GM19351 (cell line): ENCODE measurements around the gene KCNAB2.

Experiments
- ATAC-seq: cut with Tn5 transposase; IDR thresholded peaks from one replicate; pipeline ENCODE4 v1.9.1; 2021; ENCODE audit warnings: mild to moderate bottlenecking, moderate library complexity; ENCODE audit not compliant: unreplicated experiment

The KCNAB2 gene

DNA sequence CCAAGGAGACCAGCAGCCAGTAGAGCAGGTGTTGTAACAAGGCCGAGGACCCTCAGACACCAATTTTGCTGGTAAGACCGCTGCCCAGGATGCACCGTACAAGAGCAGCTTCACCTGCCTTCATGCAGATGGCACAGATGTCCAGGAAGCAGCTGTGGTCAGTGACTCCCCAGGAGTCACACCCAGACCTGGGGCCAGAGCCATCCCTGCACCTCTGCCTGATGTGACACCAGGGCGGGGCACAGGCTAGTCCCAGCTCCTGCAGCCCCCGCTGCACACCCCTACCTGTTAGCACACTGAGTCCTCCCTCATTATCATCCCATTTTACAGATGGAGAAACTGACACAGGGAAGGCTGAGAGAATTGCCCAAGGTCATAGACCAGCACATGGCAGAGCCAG, 16.3 kb upstream of the KCNAB2 start:
- no peak for ATAC-seq

DNA sequence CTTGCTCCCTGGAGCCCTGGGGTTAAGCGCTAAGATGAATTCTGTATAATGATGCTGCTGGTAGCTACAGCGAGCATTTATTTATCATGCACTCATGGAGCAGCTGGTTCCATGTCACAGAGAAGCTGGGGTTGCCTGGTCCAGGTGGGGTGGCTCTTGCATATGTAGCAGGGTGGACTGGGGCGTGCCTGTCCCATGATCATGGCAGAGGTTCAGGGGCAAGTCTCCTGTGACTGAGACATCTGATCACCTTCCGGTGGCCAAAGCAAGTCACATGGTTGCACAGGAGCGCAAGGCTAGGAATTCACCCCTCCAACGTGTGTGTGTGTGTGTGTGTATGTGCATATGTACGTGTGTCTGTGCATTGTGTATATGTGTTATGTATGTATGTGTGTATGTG, 15.6 kb upstream of the KCNAB2 start:
- ATAC-seq: no peak

DNA sequence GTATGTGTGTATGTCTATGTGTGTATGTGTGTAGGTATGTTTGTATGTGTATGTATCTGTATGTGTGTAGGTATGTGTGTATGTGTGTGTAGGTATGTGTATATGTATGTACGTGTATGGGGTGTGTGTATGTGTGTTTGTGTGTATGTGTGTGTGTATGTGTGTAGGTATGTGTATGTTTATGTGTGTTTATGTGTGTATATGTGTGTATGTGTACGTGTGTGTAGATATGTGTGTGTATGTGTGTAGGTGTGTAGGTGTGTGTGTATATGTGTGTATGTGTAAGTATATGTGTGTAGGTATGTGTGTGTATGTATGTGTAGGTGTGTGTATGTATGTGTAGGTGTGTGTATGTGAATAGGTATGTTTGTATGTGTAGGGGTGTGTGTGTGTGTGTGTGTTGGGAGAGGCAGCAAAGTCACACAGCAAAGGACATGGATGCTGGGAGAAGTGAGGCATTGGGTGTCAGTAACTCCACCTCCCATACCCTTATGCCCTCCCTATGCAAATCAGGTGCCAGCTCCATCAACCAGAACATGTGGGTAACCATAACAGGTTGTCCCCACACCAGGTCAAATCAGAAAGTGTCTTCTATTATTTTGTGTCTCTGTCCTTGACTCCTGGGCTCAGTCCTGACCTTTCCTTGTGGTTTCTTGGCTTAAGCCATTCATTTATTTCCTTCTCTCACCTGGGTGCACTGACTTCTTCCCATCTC, 15.0 kb upstream of the KCNAB2 start:
- no peak for ATAC-seq

DNA sequence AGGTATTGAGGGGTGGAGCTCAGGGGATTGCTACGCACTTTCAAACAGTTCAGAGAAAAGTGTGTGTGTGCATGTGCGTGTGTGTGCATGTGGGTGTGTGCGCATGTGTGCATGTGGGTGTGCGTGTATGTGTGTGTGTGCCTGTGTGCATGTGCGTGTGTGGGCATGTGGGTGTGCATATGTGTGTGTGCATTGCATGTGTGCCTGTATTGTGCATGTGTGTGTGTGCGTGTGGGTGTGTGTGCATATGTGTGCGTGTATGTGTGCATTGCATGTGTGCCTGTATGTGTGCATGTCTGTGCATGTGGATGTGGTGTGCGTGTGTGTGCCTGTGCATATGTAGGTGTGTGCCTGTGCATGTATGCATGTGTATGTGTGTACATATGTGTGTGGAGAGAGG, 12.6 kb upstream of the KCNAB2 start:
- ATAC-seq: no peak

DNA sequence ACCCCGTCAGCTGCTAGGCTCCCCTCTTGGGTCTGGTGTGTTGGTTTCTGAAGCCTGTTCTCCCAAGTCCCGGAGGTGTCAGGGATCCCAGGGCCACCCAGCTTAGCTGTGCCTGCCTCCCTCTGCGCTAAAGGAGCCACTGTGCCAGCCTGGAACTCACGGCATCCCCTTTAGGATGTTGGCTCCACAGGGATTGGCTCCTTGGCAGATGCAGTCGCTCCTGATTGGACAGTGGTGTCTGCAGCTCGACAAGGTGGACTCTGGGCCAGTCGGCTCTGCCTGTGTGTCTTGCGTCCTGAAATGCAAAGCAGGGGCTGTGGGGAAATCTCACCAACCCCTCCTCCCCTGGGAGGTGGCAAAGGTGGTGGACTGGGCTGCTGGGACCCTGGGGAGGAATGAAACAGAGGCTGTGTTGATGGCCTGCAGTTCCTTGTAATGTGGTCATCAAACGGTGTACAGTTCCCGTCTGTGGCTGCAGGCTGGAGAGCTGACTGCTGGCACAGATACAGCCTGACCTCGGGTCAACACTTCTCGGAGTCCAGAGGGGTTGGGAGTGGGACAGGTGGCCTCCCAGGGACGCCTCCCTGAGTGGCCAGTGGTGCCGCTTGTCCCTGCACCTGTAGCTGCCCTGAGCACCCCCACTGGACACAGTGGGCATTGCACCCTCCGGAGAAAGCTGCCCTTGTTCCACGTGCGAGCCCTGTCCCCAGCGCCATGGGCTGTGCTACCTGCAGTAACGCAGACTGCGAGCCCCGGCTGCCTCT, 11.5 kb upstream of the KCNAB2 start:
- ATAC-seq: no peak

DNA sequence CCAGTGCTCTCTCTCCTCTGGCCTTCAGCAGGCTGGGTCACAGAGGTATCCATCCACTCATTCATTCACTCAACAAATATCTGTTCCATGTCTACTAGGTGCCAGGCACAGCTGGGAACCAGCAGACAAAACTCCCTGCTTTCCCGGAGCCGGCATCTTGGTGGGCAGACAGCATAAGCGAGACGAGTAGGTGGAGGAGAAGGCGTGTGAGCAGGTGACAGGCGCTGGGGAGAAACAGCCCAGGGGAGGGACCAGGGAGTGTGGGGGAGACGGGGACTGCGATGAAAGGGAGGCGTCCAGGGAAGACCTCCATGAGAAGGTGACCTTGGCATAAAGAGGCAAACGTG, 11.0 kb upstream of the KCNAB2 start:
- ATAC-seq: no peak

DNA sequence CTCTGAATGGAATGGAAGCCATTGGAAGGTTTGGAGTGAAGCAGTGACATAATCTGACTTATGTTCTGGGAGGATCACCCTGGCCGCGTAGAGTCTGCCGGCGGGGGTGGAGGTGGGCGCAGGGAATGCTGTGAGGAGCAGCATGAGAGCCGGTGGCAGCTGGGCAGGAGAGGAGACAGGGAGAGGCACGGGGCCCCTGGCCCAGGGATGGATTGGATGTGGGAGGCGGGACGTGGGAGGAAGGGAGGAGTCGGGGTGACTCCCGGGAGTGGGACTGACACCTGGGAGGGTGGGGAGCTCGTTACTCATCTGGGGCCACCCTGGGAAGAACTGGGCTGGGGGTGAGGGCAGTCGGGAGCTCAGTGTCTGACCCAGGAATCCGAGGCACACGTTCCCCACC, 10.4 kb upstream of the KCNAB2 start:
- no peak for ATAC-seq

DNA sequence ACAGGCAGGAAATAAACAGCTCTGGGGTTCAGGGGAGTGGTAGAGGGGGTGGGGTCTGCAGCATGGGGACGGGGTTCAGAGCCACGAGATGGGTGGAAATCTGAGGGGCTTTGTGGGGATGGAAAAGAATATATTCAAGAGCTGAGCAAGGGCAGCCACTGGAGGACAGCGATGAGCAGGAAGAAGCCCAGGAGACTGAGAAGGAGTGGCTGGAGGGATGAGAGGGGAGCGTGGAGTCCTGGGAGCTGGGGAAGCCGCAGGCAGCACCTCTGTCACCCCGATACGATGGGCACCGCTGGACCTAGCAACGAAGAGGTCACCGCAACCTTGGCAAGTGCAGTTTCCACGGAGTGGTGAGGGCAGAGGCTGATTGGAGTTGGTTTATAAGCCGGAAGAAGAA, 10.0 kb upstream of the KCNAB2 start:
- no peak for ATAC-seq

DNA sequence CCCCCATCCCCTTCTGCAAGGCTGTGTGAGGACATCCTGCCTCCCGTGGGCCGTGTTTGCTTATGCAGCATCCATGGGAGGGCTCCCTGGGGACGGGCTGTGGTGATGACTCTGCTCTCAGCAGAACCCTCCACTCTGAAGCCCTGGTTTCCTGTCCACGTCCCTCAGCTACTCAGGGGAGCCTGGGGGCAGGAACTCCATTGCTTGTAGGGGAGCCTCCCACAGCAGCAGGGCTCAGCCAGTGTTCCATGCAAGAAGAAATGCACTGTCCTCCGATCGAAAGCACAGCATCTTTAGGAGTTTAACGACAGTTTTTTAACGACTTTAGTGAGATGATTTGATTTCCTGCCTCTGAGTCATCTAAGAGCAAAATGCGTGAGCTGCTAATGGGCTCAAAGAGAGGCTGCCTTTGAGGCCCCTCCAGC, 8.3 kb upstream of the KCNAB2 start:
- peak; percentile 63 for ATAC-seq

DNA sequence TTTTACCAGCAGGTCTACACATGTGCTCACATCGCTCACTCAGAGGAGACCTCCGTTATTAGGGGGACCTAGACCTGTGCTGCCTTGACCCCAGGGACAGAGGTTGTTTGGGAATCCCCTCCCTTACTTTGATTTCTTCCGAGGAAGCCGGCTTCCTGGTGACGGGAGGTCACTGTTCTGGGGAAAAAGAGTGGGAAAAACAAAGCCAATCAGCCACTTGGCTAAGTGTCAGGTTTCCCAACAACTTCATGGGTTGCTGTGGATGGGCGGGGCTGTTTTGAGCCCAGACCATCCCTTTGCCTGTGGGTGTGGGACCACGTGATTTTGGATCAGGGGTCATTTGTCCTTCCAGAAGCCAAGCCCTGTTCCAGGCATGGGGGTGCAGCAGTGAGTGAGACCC, 7.1 kb upstream of the KCNAB2 start:
- no peak for ATAC-seq

DNA sequence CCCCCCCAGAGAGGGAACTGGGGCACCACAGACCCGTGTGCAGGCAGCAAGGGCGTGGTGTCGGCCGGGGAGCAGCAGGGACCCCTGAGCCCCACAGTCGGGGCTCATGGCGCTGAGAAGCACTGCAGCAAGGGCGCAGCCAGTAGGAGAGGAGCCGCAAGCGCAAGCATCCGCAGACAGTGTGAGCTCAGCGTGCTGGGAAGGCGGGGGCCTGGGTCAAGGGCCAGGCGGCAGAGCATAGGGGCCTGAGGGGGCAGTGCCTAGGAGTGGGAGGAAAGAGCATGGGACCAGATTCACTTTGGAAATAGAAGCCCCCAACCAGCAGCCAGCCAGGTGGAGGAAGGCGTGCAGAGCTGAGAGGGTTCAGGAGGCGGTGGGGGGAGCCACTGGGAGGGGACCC, 6.7 kb upstream of the KCNAB2 start:
- no peak for ATAC-seq

DNA sequence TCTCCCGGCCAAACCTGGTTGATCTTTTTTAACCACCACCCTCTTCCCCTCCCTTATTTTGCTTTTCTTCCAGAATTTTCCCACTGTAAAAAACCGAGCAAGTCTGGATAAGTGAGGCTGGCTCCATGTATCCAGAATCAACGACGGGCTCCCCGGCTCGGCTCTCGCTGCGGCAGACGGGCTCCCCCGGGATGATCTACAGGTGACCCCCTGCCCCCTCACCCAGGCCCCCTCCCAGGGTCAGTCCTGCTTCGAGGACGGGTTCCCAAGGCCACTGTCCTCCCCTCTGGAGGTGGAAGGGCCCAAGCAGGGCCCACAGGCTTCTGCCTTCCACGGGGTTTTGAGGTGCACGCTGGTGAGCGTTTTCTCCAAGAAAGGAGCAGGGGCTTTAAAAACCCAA, 5.2 kb upstream of the KCNAB2 start:
- ATAC-seq: no peak

DNA sequence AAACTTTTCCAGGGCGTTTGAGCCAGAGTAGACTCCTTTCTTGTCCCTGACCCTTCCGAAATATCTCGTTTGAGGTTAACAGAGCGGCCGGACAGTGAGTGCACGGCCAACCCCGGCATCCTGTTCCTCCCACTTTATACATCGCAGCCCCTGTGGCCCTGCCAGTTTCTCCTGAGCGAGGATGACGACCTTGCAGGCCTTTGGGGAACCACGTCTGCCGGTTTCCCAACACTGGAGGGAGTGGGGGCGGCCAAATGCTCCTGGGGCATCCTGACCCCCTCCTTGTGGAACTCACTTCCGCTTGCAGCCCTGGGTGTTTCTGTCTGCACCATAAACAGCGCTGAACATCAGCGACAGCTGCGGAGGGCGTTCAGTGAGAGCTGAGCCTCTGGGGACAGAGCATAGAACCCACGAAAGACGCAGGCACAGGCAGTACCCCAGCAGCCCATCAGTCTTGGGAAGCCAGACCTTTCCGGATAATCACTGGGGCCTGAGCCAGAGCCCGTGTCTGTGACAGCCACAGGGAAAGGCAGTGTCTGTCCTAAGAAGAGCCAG, 4.8 kb upstream of the KCNAB2 start:
- no peak for ATAC-seq

DNA sequence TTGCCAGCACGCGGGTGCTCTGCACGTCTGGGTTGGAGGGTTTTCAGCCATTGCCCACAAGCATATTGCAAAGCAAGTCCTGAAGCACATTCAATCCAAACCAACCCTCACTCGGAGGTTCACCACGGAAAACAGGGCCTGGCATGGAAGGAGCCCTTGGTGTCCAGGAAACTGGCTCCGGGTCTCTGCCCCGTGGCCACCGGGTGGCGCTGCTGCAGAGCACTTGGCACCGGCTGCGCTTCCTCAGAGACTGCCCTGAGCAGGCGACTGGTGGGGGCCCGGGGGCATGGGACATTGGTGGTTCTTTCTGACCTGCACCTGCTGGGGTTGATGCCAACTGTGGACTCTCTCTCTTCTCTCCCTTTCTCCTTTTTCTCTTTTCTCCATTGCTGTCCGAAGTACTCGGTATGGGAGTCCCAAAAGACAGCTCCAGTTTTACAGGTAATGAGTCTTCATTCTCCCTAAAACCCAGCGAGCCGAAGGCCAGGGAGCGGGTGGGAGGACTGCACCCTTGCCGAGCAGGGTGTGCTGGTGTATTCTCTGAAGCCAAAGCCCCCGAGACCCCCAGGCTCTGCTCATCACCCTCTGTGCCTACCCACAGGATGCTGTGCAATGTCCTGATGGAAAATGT, 4.1 kb upstream of the KCNAB2 start:
- ATAC-seq: no peak

DNA sequence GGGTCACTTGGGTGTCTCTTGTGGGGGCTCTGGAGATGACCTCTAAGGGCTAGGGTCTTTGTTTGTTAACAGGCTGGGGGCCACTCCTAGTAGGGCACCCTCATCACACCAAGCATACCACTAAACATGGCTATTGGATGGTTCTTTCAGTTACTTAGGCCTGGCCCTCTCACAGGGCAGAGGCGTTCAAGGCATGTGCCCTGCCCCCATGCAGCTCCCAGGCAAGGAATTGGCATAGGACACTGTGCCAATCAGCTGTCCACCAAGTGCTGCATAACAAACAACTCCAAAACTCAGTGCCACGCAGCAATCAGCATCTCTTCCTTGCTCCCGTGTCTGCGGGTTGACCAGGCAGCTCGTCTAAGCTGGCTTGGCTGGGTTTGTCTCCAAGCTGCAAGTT, 2.1 kb upstream of the KCNAB2 start:
- ATAC-seq: no peak

DNA sequence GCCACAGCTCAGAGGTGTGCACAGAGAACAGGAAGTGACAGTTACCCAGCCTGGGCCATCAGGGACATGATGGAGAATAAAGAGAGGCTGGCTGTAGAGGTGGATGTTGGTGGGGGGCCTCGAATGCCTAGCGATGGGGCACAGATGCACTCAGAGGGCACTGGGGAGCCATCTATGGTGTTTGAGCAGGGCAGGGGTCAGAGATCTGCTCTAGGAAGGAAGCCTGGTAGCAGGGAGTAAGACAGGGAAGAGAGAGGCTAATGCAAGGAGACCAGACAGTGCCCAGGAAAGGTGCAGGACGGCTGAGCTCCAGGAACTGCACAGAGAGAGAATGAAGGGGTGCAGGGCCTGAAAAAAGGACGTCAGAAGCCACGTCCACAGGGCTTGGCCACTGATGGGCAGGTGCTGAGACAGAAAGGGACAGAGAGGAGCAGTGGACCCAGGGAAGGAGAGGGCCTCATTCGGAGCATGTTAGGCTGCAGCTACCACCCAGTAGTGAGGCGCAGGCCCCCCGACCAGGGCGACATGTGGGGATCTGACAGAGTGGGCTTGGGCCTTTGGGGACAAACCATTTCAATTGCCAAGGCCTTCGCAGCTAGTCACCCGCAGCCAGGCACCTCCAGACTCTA, 1.1 kb upstream of the KCNAB2 start:
- ATAC-seq: no peak

DNA sequence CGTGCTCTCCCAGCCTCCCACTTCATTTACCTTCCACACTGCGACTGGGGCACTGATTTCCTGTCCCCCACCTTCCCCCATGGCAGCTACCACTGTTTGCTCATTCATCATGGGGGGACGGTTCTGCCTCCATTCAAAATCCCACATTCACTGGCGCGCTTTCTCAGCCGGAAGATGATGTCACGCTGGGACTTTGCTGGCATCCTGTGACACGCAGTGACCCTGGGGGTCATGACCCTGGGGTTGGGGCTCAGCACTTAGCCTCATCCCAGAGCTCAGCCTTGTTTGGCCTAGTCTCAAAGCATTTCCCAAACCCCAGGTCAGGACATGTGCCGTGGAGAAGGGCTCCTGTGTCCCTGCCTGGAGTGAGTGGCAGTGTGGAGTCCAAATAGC, 582 bp upstream of the KCNAB2 start:
- ATAC-seq: no peak

DNA sequence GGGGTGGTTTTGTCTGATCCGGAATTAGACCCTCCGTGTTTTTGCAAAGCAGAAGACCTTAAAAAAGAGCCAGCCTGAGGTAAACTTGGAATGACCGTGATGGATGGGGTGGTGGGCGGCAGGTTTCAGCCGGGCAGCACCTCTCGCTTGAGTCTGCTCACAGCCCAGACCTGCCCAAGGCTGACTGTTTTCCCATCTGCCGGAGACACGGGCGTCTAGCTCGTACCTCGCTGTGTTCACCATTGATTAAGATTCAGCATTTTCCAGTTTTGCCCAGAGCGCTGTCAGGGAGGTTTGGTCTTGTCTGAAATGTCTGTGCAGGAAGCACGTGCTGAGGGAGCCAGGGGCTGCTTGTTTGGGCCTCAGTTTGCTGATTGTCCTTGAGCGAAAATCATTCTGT, 591 bp downstream of the KCNAB2 start:
- ATAC-seq: no peak

DNA sequence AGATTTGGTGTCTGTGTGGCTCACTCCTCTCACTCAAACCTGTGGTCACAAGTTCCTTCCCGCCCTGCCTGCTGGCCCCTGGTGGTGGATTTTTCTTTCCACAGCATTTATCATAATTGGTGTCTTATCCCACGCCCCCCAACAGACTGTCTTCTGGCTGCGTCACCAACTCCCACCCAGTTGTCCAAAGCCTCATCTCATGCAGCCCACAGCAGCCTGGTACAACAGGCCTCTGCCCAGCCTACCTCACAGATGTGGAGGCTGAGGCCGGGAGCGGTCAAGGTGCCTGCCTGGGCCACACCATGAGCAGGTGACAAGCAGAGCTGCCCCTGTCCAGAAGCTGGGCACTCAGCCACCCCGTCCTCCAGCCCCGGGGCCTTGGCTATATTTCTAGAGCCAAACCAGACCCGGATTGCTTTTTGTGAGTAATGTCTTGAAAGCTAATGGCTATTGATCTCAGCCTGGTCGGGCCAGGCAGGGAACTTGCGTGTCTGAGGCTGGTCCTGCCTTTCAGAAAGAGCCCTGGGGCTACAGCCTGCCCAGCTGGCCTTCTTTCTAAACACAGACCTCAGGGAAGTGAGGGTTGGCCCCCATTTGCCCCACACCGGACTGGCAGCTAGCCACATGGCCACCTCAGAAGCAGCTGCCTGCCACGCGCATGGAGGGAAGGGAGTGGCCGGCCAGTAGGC, 2.6 kb downstream of the KCNAB2 start:
- ATAC-seq: no peak

DNA sequence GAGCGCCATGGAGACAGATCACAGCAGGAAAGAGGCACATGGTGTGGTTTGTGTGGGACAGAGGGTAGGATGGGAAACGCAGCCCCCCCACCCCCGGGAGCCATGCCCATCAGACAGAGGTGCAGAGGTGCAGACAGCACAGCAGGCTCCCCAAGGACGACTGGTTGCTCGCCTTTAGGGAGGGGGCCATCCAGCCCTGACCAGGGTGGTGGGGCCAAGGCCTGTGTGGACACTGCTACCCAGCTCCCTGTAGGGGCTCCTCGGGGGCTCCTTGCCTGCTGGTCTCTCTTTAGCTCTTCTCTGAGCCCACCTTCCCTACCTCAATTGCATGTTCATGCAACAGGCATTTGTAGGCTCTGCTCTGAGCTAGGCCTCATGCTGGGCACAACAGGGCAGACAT, 3.7 kb downstream of the KCNAB2 start:
- no peak for ATAC-seq

DNA sequence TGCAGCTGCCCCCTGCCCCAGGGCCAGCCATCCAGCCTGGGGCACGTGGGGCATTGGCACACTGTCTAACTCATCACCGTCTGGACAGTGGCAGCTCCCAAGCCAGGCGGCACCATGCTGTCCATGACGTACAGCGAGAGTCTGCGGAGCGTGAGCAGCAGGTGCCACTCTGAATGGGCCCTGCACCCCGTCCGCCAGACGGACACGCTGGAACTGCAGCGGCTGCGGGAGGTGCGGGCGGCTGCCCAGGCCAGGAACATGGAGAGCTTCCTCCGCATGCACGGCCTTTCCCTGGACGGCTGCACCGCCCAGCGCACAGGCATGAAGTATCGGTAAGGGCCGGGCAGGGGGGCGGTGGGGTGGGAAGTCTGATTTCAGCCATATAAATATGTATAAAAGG, 5.7 kb downstream of the KCNAB2 start:
- ATAC-seq: no peak
